A549 (cell line): ENCODE results near the gene KRT84. TPM values are rescaled to one million over a fixed set of nuclear protein-coding genes. Genes with fewer than 3 reads are reported as not detected.

Experiments used
- ATAC-seq, 2 experiments: fragments of 200-7000 bp in 1 of 2; fragments of >200 bp in 1 of 2; cut with Nextera tagmentation in 1 of 2; cut with Tn5 transposase in 1 of 2; 3 replicates each; pipeline versions ENCODE4 v1.8.0 to v1.9.1; 2018 to 2020; ENCODE audit warnings: mild to moderate bottlenecking in 1 of 2, moderate library complexity in 1 of 2
- CTCF ChIA-PET: fragments of 300-600 bp; sonication (Branson Sonifier 250); formaldehyde crosslinking; extraction: SDS; loops from one replicate; lab custom pipeline; 2021; ENCODE audit warnings: antibody characterized with exemption, inconsistent platforms; lab: Yijun Ruan, JAX
- POLR2A ChIA-PET: fragments of 350-600 bp; formaldehyde crosslinking; extraction: SDS; loops from one replicate; lab custom pipeline; 2021; ENCODE audit warnings: antibody characterized with exemption, inconsistent platforms; lab: Yijun Ruan, JAX
- DNase-seq, 2 experiments: peaks; one replicate each; pipeline versions ENCODE4 v3.0.0 to v3.0.0-alpha.2; 2011 to 2016; ENCODE audit warnings: low read depth in 1 of 2, low spot score in 1 of 2
- FAIRE-seq: peaks from 2 replicates; lab custom pipeline; 2011; peaks lifted over from hg19 to GRCh38; lab: Jason Lieb, UNC
- H3K27ac ChIP-seq, 2 experiments: fragments of >200 bp; sonication (Bioruptor Twin); formaldehyde crosslinking; 3 replicates each; pipeline ENCODE4 v1.5.1; 2016 to 2017
- H3K4me1 ChIP-seq: fragments of >200 bp; sonication (Bioruptor Twin); formaldehyde crosslinking; 3 replicates; pipeline ENCODE4 v1.6.1; 2016
- H3K4me2 ChIP-seq: fragments of >200 bp; sonication (Bioruptor Twin); formaldehyde crosslinking; 3 replicates; pipeline ENCODE4 v1.6.1; 2016
- H3K4me3 ChIP-seq: fragments of >200 bp; sonication (Bioruptor Twin); formaldehyde crosslinking; 3 replicates; pipeline ENCODE4 v1.5.1; 2016
- H3K9me3 ChIP-seq: fragments of >200 bp; sonication (Bioruptor Twin); formaldehyde crosslinking; 3 replicates; pipeline ENCODE4 v1.6.1; 2016
- CBX2 ChIP-seq: fragments of 200-600 bp; sonication (generic); IDR thresholded peaks from 2 replicates; pipeline ENCODE4 v1.6.1; 2016; ENCODE audit warnings: low read depth, mild to moderate bottlenecking, borderline replicate concordance
- CHD4 ChIP-seq: fragments of 200-600 bp; sonication (generic); IDR thresholded peaks from 2 replicates; pipeline ENCODE4 v1.6.1; 2016; ENCODE audit warnings: antibody characterized with exemption, mild to moderate bottlenecking, borderline replicate concordance
- EHMT2 ChIP-seq: fragments of 200-600 bp; sonication (generic); IDR thresholded peaks from 2 replicates; pipeline ENCODE4 v1.6.1; 2016; ENCODE audit warnings: antibody characterized with exemption, low read depth, mild to moderate bottlenecking, moderate library complexity
- ELK1 ChIP-seq: fragments of 150-350 bp; IDR thresholded peaks from 2 replicates; pipeline ENCODE4 v1.6.1; 2014; ENCODE audit warnings: low read depth, mild to moderate bottlenecking, low read length
- ESRRA ChIP-seq: fragments of 150-350 bp; IDR thresholded peaks from 2 replicates; pipeline ENCODE4 v1.6.1; 2014; ENCODE audit warnings: mild to moderate bottlenecking, low read length, borderline replicate concordance
- FOSB ChIP-seq: fragments of 250-450 bp; sonication (Bioruptor Pico); IDR thresholded peaks from 2 replicates; pipeline ENCODE4 v1.5.0; 2020; ENCODE audit warnings: mild to moderate bottlenecking, moderate library complexity
- HDAC2 ChIP-seq: fragments of 200-600 bp; sonication (generic); IDR thresholded peaks from 2 replicates; pipeline ENCODE4 v1.6.1; 2016
- HOXA7 ChIP-seq: fragments of 250-450 bp; sonication (Bioruptor Pico); IDR thresholded peaks from 2 replicates; pipeline ENCODE4 v1.5.0; 2020; ENCODE audit warnings: mild to moderate bottlenecking, moderate library complexity
- HOXB5 ChIP-seq: fragments of 250-450 bp; sonication (Bioruptor Pico); IDR thresholded peaks from 2 replicates; pipeline ENCODE4 v1.5.0; 2020; ENCODE audit warnings: mild to moderate bottlenecking, moderate library complexity
- JUN ChIP-seq, 2 experiments: fragments of >200 bp; sonication (Bioruptor Twin); formaldehyde crosslinking; IDR thresholded peaks; 2 replicates in 1 of 2; 3 replicates in 1 of 2; pipeline ENCODE4 v1.6.1; 2016 to 2017
- KDM5A ChIP-seq: fragments of 200-600 bp; sonication (generic); IDR thresholded peaks from 2 replicates; pipeline ENCODE4 v1.6.1; 2016; ENCODE audit warnings: antibody characterized with exemption, mild to moderate bottlenecking
- MAX ChIP-seq: IDR thresholded peaks from 2 replicates; pipeline ENCODE4 v1.6.1; 2012
- MAZ ChIP-seq: fragments of 150-350 bp; IDR thresholded peaks from 2 replicates; pipeline ENCODE4 v1.6.1; 2014; ENCODE audit warnings: antibody characterized with exemption, low read depth, low read length, borderline replicate concordance
- PBX3 ChIP-seq: IDR thresholded peaks from 2 replicates; pipeline ENCODE4 v1.6.1; 2012
- RAD21 ChIP-seq, 2 experiments: fragments of >200 bp in 1 of 2; sonication (Bioruptor Twin) in 1 of 2; formaldehyde crosslinking in 1 of 2; IDR thresholded peaks in 1 of 2; conservative IDR thresholded peaks in 1 of 2; 2 replicates in 1 of 2; 3 replicates in 1 of 2; pipeline ENCODE4 v1.6.1; 2012 to 2018; ENCODE audit warnings: inconsistent platforms in 1 of 2
- RNF2 ChIP-seq: fragments of 200-600 bp; sonication (generic); IDR thresholded peaks from 2 replicates; pipeline ENCODE4 v1.6.1; 2016; ENCODE audit warnings: low read depth, mild to moderate bottlenecking, antibody characterized with exemption, moderate library complexity, borderline replicate concordance
- SREBF2 ChIP-seq: fragments of 450-650 bp; IDR thresholded peaks from 2 replicates; pipeline ENCODE4 v1.6.1; 2014; ENCODE audit warnings: mild to moderate bottlenecking, moderate library complexity
- ZC3H11A ChIP-seq: fragments of 450-650 bp; IDR thresholded peaks from 2 replicates; pipeline ENCODE4 v1.6.1; 2014; ENCODE audit warnings: antibody characterized with exemption, mild to moderate bottlenecking
- ZSCAN20 ChIP-seq: fragments of 250-450 bp; sonication (Bioruptor Pico); IDR thresholded peaks from 2 replicates; pipeline ENCODE4 v1.8.0; 2022; ENCODE audit warnings: mild to moderate bottlenecking, moderate library complexity
- WGBS: methylation state at CpG from one replicate; pipeline ENCODE4 v1.1.6; 2017; ENCODE audit errors: missing lambda C conversion rate; 5-methylcytosine and 5-hydroxymethylcytosine counted together
- polyA plus RNA-seq, 4 experiments: library from polyadenylated mRNA; depleted of rRNA in 3 of 4; stranded (reverse); fragments of >200 nt; fragmentation: RNase III in 1 of 4; extraction: RNeasy Plus Mini Kit Qiagen cat#74134 plus additional on column Dnase treatment in 1 of 4; gene quantifications; 2 replicates in 3 of 4; 3 replicates in 1 of 4; pipeline ENCODE4 v1.2.3, GENCODE V29; 2011 to 2017
- TF ChIP-seq, protein P1 (sequence below): fragments of 250-450 bp; sonication (Bioruptor Pico); IDR thresholded peaks from 2 replicates; pipeline ENCODE4 v1.5.0; 2021; ENCODE audit warnings: mild to moderate bottlenecking, moderate library complexity, borderline replicate concordance
- TF ChIP-seq, protein P2 (sequence below): fragments of >200 bp; sonication (Bioruptor Twin); formaldehyde crosslinking; IDR thresholded peaks from 3 replicates; pipeline ENCODE4 v1.5.1; 2016

The KRT84 gene
- polyA plus RNA-seq, 2 of the 4 experiments (the other 2 are of a cell fraction), result not detected

- Histone ChIP-seq H3K4me1 (no peaks in the 10 kb centered on the region), H3K4me2 (no peak overlapping the region)
- POLR2A ChIA-PET, result no interaction called here
- no peak for ATAC-seq
- FAIRE-seq, result no peak
- no peak for TF ChIP-seq ZC3H11A
- no peak for TF ChIP-seq CHD4
- TF ChIP-seq KDM5A, result no peak
- TF ChIP-seq, protein P1, sequence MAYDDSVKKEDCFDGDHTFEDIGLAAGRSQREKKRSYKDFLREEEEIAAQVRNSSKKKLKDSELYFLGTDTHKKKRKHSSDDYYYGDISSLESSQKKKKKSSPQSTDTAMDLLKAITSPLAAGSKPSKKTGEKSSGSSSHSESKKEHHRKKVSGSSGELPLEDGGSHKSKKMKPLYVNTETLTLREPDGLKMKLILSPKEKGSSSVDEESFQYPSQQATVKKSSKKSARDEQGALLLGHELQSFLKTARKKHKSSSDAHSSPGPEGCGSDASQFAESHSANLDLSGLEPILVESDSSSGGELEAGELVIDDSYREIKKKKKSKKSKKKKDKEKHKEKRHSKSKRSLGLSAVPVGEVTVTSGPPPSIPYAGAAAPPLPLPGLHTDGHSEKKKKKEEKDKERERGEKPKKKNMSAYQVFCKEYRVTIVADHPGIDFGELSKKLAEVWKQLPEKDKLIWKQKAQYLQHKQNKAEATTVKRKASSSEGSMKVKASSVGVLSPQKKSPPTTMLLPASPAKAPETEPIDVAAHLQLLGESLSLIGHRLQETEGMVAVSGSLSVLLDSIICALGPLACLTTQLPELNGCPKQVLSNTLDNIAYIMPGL (CRISPR knock-in tag), result no peak
- no peak for TF ChIP-seq RAD21 (conservative IDR thresholded peaks at IDR 0.05 in 1 of 2, IDR thresholded peaks at IDR 0.05 in 1 of 2)
- TF ChIP-seq JUN (IDR thresholded peaks at IDR 0.05), result no peak
- TF ChIP-seq, protein P2, sequence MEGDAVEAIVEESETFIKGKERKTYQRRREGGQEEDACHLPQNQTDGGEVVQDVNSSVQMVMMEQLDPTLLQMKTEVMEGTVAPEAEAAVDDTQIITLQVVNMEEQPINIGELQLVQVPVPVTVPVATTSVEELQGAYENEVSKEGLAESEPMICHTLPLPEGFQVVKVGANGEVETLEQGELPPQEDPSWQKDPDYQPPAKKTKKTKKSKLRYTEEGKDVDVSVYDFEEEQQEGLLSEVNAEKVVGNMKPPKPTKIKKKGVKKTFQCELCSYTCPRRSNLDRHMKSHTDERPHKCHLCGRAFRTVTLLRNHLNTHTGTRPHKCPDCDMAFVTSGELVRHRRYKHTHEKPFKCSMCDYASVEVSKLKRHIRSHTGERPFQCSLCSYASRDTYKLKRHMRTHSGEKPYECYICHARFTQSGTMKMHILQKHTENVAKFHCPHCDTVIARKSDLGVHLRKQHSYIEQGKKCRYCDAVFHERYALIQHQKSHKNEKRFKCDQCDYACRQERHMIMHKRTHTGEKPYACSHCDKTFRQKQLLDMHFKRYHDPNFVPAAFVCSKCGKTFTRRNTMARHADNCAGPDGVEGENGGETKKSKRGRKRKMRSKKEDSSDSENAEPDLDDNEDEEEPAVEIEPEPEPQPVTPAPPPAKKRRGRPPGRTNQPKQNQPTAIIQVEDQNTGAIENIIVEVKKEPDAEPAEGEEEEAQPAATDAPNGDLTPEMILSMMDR, result no peak
- no peak for TF ChIP-seq ELK1
- TF ChIP-seq CBX2, result no peak
- TF ChIP-seq MAX, result no peak
- TF ChIP-seq, all 56 proteins: peak for 0
- no peak for DNase-seq
- CTCF ChIA-PET, result interaction anchor here (1.3 to 1.7 kb wide), 4 partner anchors 9 to 443 kb away, joined by 3 to 4 read pairs (median 4); no protein-coding TSS in a partner anchor
- Histone ChIP-seq H3K9me3 (no peaks in the 10 kb centered on the region), H3K4me3 (no peak overlapping the region), H3K27ac (no peak overlapping the region)
- WGBS, result 74% methylated on average over 6 of the region's 6 CpGs
Observed at GRCh38 chr12:52423035-52423434, 37.6 kb upstream of the KRT84 start.

GRCh38 chr12:52419656-52420055 lies 34.2 kb upstream of the KRT84 start:
- POLR2A ChIA-PET, result interaction anchor here (0.6 kb wide), 1 partner anchor 161 kb away, joined by 3 read pairs; no protein-coding TSS in a partner anchor

More at GRCh38 chr12:52419656-52420055, 34.2 kb upstream of the KRT84 start:
- no peak for TF ChIP-seq SREBF2
- TF ChIP-seq HOXB5 (CRISPR knock-in tag), result no peak
- no peak for TF ChIP-seq ESRRA
- no peak for TF ChIP-seq EHMT2
- no peak for TF ChIP-seq FOSB (CRISPR knock-in tag)
- TF ChIP-seq RNF2, result no peak
- no peak for TF ChIP-seq ELK1
- TF ChIP-seq CBX2, result no peak
- no peak for TF ChIP-seq HOXA7
- TF ChIP-seq MAX, result no peak
- no peak for TF ChIP-seq ZSCAN20
- TF ChIP-seq MAZ, result no peak
- no peak for TF ChIP-seq PBX3
- no peak for TF ChIP-seq KDM5A
- TF ChIP-seq HDAC2, result no peak
- Histone ChIP-seq H3K4me3 (no peak overlapping the region), H3K4me1 (peaks cover 19% of the 10 kb centered on the region), H3K9me3 (no peaks in the 10 kb centered on the region), H3K4me2 (no peak overlapping the region), H3K27ac (no peak overlapping the region)
- FAIRE-seq (no peak), ATAC-seq (no peak), DNase-seq (no peak)
- 15% methylated on average over 1 of the region's 1 CpG for WGBS
- CTCF ChIA-PET, result interaction anchor here (1.2 to 1.9 kb wide), 3 partner anchors 21 to 460 kb away, joined by 3 to 4 read pairs (median 3); no protein-coding TSS in a partner anchor
